Stimulated activated CD8-positive, alpha-beta memory T cell treated with anti-CD3 and anti-CD28 coated beads, Interleukin-4, amount 100 ng/mL, for 48 hours (primary cell): Measurements from ENCODE around the gene TLL1.

Experiments
- DNase-seq: peaks from one replicate; pipeline ENCODE4 v3.0.0-alpha.2; 2020

TLL1 gene

GRCh38 chr4:165872461-165873297 lies at the start of gene TLL1:
TLL1 (plus strand) TSS chr4:165873237; CDS start chr4:165873905, 668 bp downstream.
- DNase-seq: no peak

GRCh38 chr4:165826166-165826565 lies 46.9 kb upstream of the TLL1 start:
- DNase-seq: no peak

- DNase-seq: no peak
Measured at GRCh38 chr4:165827018-165827417, 46.0 kb upstream of the TLL1 start.

- no peak for DNase-seq
Measured at GRCh38 chr4:165828928-165829327, 44.1 kb upstream of the TLL1 start.

GRCh38 chr4:165834116-165834515 lies 38.9 kb upstream of the TLL1 start:
- DNase-seq: no peak

GRCh38 chr4:165838575-165838974 lies 34.5 kb upstream of the TLL1 start:
- DNase-seq: no peak

GRCh38 chr4:165839615-165840333 lies 33.3 kb upstream of the TLL1 start:
- DNase-seq: no peak

- no peak for DNase-seq
Measured at GRCh38 chr4:165842684-165843083, 30.4 kb upstream of the TLL1 start.

- DNase-seq: no peak
Measured at GRCh38 chr4:165844161-165844560, 28.9 kb upstream of the TLL1 start.

GRCh38 chr4:165851256-165851655 lies 21.8 kb upstream of the TLL1 start:
- no peak for DNase-seq

GRCh38 chr4:165855191-165855590 lies 17.8 kb upstream of the TLL1 start:
- DNase-seq: no peak

GRCh38 chr4:165861363-165861762 lies 11.7 kb upstream of the TLL1 start:
- DNase-seq: no peak

- DNase-seq: no peak
Measured at GRCh38 chr4:165864271-165864670, 8.8 kb upstream of the TLL1 start.

GRCh38 chr4:165866019-165866650 lies 6.9 kb upstream of the TLL1 start:
- no peak for DNase-seq

GRCh38 chr4:165867961-165868360 lies 5.1 kb upstream of the TLL1 start:
- no peak for DNase-seq

- DNase-seq: no peak
Measured at GRCh38 chr4:165873298-165874071, 448 bp downstream of the TLL1 start.

- no peak for DNase-seq
Measured at GRCh38 chr4:165874072-165874790, 1.2 kb downstream of the TLL1 start.

GRCh38 chr4:165874791-165875371 lies 1.8 kb downstream of the TLL1 start:
- no peak for DNase-seq

GRCh38 chr4:165875446-165875845 lies 2.4 kb downstream of the TLL1 start:
- DNase-seq: no peak

GRCh38 chr4:165877286-165877685 lies 4.2 kb downstream of the TLL1 start:
- no peak for DNase-seq

GRCh38 chr4:165879641-165880040 lies 6.6 kb downstream of the TLL1 start:
- no peak for DNase-seq

- DNase-seq: no peak
Measured at GRCh38 chr4:165894159-165894558, 21.1 kb downstream of the TLL1 start.
